Ascending aorta (tissue), 2 donors: Measurements from ENCODE around the gene ETFRF1. TPM values are rescaled to one million over a fixed set of nuclear protein-coding genes. Genes with fewer than 3 reads are reported as not detected.

Source experiments
- DNase-seq, 2 donors: peaks; one replicate each; pipeline ENCODE4 v3.0.0-alpha.2; 2019; ENCODE audit warnings: low spot score in 2 of 2
- H3K27ac ChIP-seq, 2 donors: fragments of 200-600 bp; sonication (generic); one replicate each; pipeline ENCODE4 v1.5.1; 2016 to 2017; ENCODE audit warnings: mild to moderate bottlenecking in 1 of 2
- H3K27me3 ChIP-seq: fragments of 200-600 bp; sonication (generic); one replicate; pipeline ENCODE4 v1.5.1; 2017
- H3K36me3 ChIP-seq, 2 donors: fragments of 200-600 bp; sonication (generic); one replicate each; pipeline ENCODE4 v1.5.1; 2016
- H3K4me1 ChIP-seq, 2 donors: fragments of 200-600 bp; sonication (generic); one replicate each; pipeline ENCODE4 v1.5.1; 2016 to 2017; ENCODE audit warnings: mild to moderate bottlenecking in 1 of 2
- H3K4me3 ChIP-seq, 2 donors: fragments of 200-600 bp; sonication (generic); one replicate each; pipeline ENCODE4 v1.5.1; 2016 to 2017; ENCODE audit warnings: mild to moderate bottlenecking in 1 of 2
- H3K9me3 ChIP-seq, 2 donors: fragments of 200-600 bp; sonication (generic); one replicate each; pipeline ENCODE4 v1.5.1; 2016
- intact Hi-C: fragments of 100-400 bp; cut with DNase I; formaldehyde crosslinking; loops from one replicate; pipeline ENCODE4 v1.15.1; 2023
- total RNA-seq: library from RNA; depleted of rRNA; stranded (reverse); fragments of >200 nt; gene quantifications from one replicate; pipeline ENCODE4 v1.1.0, GENCODE V29; 2016
- TF ChIP-seq, protein P1 (sequence below), 3 experiments: fragments of 200-600 bp in 2 of 3; fragments of 450-650 bp in 1 of 3; sonication (generic) in 2 of 3; IDR thresholded peaks; one replicate each; pipeline ENCODE4 v1.5.1; 2016 to 2019; ENCODE audit warnings: antibody characterized with exemption in 3 of 3, mild to moderate bottlenecking in 1 of 3, moderate library complexity in 1 of 3

Gene ETFRF1
- total RNA-seq, 1 donor from 2014 or later, result 0.85 TPM

DNA sequence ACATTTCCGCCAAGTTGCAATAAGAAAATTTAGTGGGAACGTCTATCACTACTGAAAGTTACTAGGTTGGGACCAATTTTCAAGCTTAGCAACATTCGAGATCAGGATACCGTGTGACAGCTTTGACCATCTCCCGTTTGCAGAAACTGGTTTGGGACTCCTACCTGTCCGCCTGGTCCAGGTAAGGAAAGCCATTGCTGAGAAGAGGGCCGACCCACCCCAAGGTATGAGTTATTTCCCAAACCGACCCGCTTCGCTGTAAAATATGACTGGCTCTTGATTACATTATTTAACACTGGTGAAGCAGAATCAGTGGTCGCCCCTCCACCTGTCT, 348 bp upstream of the ETFRF1 start:
- Histone ChIP-seq H3K4me1 (peaks cover 3 to 9% of the 10 kb centered on the region in 2 donors), H3K4me3 (peak overlapping the region; percentile 84 to 85), H3K27me3 (no peaks in the 10 kb centered on the region), H3K27ac (peak overlapping the region; percentile 97), H3K9me3 (no peaks in the 10 kb centered on the region), H3K36me3 (no peaks in the 10 kb centered on the region)
- intact Hi-C loops, result loop anchor here (1.0 to 10.0 kb wide), 4 partner anchors 44 to 920 kb away; no protein-coding TSS in a partner anchor
- TF ChIP-seq, protein P1, sequence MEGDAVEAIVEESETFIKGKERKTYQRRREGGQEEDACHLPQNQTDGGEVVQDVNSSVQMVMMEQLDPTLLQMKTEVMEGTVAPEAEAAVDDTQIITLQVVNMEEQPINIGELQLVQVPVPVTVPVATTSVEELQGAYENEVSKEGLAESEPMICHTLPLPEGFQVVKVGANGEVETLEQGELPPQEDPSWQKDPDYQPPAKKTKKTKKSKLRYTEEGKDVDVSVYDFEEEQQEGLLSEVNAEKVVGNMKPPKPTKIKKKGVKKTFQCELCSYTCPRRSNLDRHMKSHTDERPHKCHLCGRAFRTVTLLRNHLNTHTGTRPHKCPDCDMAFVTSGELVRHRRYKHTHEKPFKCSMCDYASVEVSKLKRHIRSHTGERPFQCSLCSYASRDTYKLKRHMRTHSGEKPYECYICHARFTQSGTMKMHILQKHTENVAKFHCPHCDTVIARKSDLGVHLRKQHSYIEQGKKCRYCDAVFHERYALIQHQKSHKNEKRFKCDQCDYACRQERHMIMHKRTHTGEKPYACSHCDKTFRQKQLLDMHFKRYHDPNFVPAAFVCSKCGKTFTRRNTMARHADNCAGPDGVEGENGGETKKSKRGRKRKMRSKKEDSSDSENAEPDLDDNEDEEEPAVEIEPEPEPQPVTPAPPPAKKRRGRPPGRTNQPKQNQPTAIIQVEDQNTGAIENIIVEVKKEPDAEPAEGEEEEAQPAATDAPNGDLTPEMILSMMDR (IDR thresholded peaks at IDR 0.05), result no peak
- DNase-seq, result no peak

DNA sequence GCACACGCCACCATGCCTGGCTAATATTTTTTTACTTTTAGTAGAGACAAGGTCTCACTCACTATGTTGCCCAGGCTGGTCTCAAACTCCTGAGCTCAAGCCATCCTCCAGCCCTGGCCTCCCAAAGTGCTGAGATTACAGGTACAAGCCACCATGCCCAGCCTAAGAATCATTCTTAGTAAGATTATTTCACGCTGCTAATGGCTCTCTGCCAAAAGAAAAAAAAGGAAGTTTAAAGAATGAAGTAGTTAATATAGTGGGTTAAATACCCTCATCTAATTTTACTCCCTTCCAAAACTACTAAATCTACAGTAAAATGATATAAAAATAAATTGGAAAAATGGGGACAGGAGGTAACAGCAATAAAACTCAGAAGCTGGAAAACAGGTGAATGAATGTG, 2.6 kb downstream of the ETFRF1 start:
- intact Hi-C loops, result loop anchor here (10.0 kb wide), 1 partner anchor 917 kb away; no protein-coding TSS in a partner anchor
- no peak overlapping the region for H3K27ac ChIP-seq
- no peak for DNase-seq

DNA sequence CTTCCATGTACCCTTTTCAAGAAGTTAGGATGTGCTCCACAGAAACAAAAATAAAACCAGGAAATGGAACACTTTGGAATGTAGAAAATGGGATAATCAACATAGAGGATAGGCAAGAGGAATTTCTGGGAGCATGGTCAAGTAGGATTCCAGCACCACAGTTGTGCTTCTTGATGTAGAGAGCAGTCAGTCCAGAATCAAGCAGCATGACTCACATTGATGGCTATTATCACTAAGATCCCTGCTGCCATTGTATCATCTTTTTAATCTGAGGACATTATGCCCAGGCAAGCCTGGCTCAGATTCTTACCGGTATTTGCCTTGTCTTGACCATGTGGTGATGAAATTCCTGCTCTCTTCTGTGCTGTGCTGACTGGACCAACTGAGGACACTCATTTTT, 5.7 kb downstream of the ETFRF1 start:
- no peak overlapping the region for H3K4me3 ChIP-seq
- H3K4me1 ChIP-seq, result peaks cover 3 to 9% of the 10 kb centered on the region in 2 donors
- DNase-seq, result no peak
- intact Hi-C loops, result no loop called here
- TF ChIP-seq, protein P1 (IDR thresholded peaks at IDR 0.05), result no peak
- H3K36me3 ChIP-seq, result no peaks in the 10 kb centered on the region
- H3K27me3 ChIP-seq, result no peaks in the 10 kb centered on the region
- H3K9me3 ChIP-seq, result no peaks in the 10 kb centered on the region
- peak overlapping the region in 1 of 2 donors; percentile 17 for H3K27ac ChIP-seq

More for the DNA sequence above, 2.6 kb downstream of the ETFRF1 start:
- no peaks in the 10 kb centered on the region for H3K9me3 ChIP-seq
- no peaks in the 10 kb centered on the region for H3K36me3 ChIP-seq
- TF ChIP-seq, protein P1 (IDR thresholded peaks at IDR 0.05), result no peak
- H3K4me3 ChIP-seq, result no peak overlapping the region
- H3K4me1 ChIP-seq, result peaks cover 3 to 9% of the 10 kb centered on the region in 2 donors
- no peaks in the 10 kb centered on the region for H3K27me3 ChIP-seq

DNA sequence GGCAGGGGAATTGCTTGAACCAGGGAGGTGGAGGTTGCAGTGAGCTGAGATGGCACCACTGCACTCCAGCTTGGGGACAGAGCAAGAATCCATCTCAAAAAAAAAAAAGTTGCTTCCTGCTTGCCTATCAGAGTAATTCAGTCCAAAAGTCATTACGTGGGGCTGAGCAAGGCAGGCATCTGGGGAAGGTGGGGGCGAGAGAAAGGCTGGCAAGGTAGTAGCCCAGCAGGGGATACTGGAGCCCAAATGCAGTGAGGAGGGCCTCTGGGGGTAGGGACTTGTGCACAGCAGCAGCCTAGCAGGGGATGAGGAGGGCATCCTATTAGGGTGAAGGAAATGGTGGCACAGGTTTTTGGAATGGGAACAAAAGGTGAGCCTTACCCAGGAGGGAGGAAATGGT, 7.1 kb downstream of the ETFRF1 start:
- intact Hi-C loops, result no loop called here
- Histone ChIP-seq H3K4me1 (no peaks in the 10 kb centered on the region), H3K27me3 (no peaks in the 10 kb centered on the region), H3K4me3 (no peak overlapping the region), H3K36me3 (peaks cover 0 to 8% of the 10 kb centered on the region in 2 donors), H3K9me3 (no peaks in the 10 kb centered on the region), H3K27ac (no peak overlapping the region)
- TF ChIP-seq, protein P1 (IDR thresholded peaks at IDR 0.05), result no peak
- DNase-seq, result no peak

DNA sequence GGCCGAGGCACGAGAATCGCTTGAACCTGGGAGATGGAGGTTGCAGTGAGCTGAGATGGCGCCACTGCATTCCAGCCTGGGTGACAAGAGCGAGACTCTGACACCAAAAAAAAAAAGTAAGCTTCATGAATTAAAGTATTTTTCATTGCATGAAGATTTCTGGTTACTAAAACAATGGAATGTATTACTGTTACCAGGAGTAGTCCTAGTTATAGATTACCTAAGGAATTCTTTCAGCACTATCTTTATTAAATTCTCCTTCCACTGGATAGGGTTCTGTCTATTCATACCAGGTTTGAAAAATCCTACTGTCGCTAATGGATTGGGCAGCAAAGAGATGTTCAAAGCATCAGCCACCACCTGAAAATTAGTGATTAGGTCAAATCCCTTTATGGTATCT, 12.4 kb downstream of the ETFRF1 start:
- no peaks in the 10 kb centered on the region for H3K9me3 ChIP-seq
- no peaks in the 10 kb centered on the region for H3K27me3 ChIP-seq
- no peaks in the 10 kb centered on the region for H3K4me1 ChIP-seq
- no peak overlapping the region for H3K4me3 ChIP-seq
- intact Hi-C loops, result no loop called here
- DNase-seq, result no peak
- peaks cover 0 to 16% of the 10 kb centered on the region in 2 donors for H3K36me3 ChIP-seq
- no peak overlapping the region for H3K27ac ChIP-seq
- TF ChIP-seq, protein P1 (IDR thresholded peaks at IDR 0.05), result no peak

DNA sequence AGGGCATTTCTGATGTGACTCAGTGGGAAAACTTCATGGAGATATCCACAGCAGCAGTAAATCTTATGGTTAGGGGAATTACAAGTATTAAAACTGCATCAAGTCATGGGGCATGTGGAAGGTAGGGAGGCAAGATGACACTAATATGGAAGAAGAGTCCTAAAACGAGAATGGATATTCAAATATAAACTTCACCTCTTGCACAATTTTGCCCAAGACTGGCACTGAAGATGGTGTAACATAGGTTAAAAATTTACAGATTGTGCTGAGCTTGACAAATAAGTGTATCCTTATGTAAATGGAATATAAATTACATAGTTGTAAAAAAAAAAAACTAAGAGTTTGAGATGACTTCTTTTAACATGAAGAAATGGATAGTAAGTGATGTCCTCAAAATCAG, 12.8 kb downstream of the ETFRF1 start:
- TF ChIP-seq, protein P1 (IDR thresholded peaks at IDR 0.05), result no peak

More for the DNA sequence above, 12.8 kb downstream of the ETFRF1 start:
- intact Hi-C loops, result no loop called here
- Histone ChIP-seq H3K4me1 (no peaks in the 10 kb centered on the region), H3K4me3 (no peak overlapping the region), H3K36me3 (peaks cover 0 to 16% of the 10 kb centered on the region in 2 donors), H3K27ac (no peak overlapping the region), H3K27me3 (no peaks in the 10 kb centered on the region), H3K9me3 (no peaks in the 10 kb centered on the region)
- no peak for DNase-seq
